ENCODE measurements around the gene L3MBTL4.
"Not testable (repeated sequence)": the region's sequence is repeated elsewhere in the genome, so short reads cannot be mapped to it uniquely, and the experiment has no call there.

The L3MBTL4 gene

GRCh38 chr18:6406075-6406909 lies 8.4 kb downstream of the L3MBTL4 start:
- no peak for DNase-seq

GRCh38 chr18:6405237-6406074 lies 9.3 kb downstream of the L3MBTL4 start:
- peak in 1 of 2 experiments; percentile 19 for DNase-seq

GRCh38 chr18:6404834-6405233 lies 9.9 kb downstream of the L3MBTL4 start:
- no peak for DNase-seq

DNA sequence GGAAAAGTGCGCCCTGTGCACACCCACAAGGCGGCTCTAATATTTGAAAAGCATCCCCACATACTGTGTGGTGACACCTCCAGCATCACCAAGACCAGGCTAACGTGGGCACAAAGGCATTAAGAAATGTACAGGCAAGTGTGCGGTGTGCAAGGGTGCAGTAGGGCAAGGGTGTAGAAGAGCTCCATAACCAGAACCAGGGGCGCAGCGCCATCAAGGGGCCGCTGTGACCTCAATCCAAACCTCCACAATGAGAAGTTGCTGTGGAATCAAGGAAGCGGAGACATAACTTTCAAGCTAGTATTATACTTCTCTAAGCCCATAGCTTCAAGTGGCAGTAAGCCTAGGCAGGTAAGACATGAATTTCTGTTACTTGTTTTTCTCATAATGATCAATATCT lies 13.0 kb downstream of the L3MBTL4 start:
- DNase-seq = no peak

DNA sequence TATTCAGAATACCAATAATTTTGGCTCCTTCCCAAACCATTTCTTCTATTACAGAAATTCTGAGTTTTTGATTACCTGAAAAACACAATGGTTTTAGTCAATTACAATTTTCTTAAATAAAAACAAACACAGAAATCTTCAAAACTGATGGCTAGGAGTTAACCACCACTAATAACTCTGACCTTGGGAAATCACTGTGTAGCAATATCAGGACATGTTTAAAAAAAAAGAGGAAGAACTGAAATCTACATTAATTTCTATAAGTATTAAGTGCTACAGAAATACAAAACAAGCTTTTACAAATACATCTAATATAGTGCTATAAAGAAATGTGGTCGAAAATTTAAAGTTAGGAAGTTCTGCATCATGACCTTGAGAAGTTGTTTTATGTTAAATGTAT lies 14.9 kb downstream of the L3MBTL4 start:
- DNase-seq = no peak

- DNase-seq = no peak
Observed at GRCh38 chr18:6397931-6398566, 16.7 kb downstream of the L3MBTL4 start.

GRCh38 chr18:6396847-6397246 lies 17.9 kb downstream of the L3MBTL4 start:
- DNase-seq = no peak

GRCh38 chr18:6396276-6396675 lies 18.4 kb downstream of the L3MBTL4 start:
- no peak for DNase-seq

- DNase-seq = no peak
Observed at GRCh38 chr18:6389005-6389404, 25.7 kb downstream of the L3MBTL4 start.

DNA sequence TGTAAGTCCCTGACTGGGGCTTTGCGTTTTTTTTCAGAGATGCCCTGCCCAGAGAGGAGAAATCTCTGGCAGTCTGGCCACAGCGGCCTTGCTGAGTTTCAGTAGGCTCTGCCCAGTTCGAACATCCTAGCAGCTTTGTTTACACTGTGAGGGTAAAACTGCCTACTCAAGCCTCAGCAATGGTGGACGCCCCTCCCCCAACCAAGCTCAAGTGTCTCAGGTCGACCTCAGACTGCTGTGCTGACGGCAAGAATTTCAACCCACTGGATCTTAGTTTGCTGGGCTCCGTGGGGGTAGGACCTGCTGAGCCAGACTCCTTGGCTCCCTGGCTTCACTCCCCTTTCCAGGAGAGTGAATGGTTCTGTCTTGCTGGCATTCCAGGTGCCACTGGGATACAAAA lies 31.7 kb downstream of the L3MBTL4 start:
- no peak for DNase-seq

- DNase-seq = not testable (repeated sequence)
Observed at GRCh38 chr18:6377473-6377872, 37.2 kb downstream of the L3MBTL4 start.

- DNase-seq = no peak
Observed at GRCh38 chr18:6376433-6377229, 38.1 kb downstream of the L3MBTL4 start.

DNA sequence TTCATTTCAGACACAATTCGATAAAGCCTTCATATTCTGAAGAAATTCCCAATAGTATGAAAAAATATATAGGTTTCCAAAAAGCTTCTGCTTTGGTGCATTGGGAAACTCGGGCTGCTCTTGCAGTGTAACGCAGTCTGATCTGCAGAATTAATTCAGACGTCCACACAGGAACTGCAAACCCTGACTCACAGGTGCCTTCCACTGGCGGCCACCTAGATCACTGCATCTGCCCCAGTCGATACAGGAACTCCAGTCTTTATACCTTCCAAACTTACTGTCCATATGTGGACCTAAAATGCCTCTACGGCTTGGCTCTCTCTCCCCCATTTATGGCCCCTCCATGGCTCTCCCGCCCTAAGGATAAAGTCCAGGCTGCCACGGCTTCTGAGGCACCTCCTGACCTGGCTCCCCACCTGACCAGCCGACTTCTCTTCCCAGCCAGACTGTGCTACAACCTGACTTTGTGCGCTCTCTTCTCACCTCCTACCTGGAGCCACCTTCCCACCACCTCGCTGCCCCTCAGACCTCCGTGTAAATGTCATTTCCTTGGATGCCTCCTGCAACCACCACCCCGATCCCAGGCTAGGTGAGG lies 39.7 kb downstream of the L3MBTL4 start:
- no peak for DNase-seq

GRCh38 chr18:6374340-6374739 lies 40.4 kb downstream of the L3MBTL4 start:
- DNase-seq = no peak

GRCh38 chr18:6373187-6373586 lies 41.5 kb downstream of the L3MBTL4 start:
- no peak for DNase-seq

- no peak for DNase-seq
Observed at GRCh38 chr18:6370886-6371635, 43.6 kb downstream of the L3MBTL4 start.

DNA sequence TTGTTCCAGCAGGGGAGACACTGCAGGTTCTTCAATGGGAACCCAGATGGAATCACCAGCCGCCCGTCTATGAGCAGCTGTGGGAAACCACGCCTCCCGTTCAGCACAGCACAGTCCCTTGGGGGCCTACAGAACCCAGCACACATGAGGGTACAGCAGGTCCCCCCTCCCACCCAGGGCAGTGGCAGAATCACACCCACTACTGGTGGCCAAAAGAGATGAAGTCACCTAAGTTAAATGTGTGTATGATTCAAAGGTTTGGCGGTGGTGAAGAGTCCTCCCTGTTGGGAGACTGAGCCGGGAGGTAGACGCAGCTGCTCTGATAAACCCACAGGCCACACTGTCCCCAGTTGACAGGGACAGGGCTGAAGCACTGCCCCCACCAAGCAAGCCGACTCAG lies 44.3 kb downstream of the L3MBTL4 start:
- peak in 1 of 2 experiments; percentile 9 for DNase-seq

GRCh38 chr18:6368017-6368416 lies 46.7 kb downstream of the L3MBTL4 start:
- no peak for DNase-seq

- DNase-seq = no peak
Observed at GRCh38 chr18:6367208-6367607, 47.5 kb downstream of the L3MBTL4 start.

- no peak for DNase-seq
Observed at GRCh38 chr18:6366776-6367175, 47.9 kb downstream of the L3MBTL4 start.

GRCh38 chr18:6365385-6365784 lies 49.3 kb downstream of the L3MBTL4 start:
- no peak for DNase-seq

GRCh38 chr18:6363216-6363615 lies 51.5 kb downstream of the L3MBTL4 start:
- no peak for DNase-seq

Measured in NCI-H526 (cell line).